ENCODE measurements around the gene WDFY4. TPM values are rescaled to one million over a fixed set of nuclear protein-coding genes. Genes with fewer than 3 reads are reported as not detected.

WDFY4 gene
- total and polyA plus RNA-seq, 2 donors (not counting 3 experiments of a cell fraction or from before 2014, with no cell fraction given), result 10.1 to 10.2 TPM

GRCh38 chr10:48907730-48908129 lies 223.1 kb downstream of the WDFY4 start:
- Histone ChIP-seq H2AFZ (ENCODE audit: low read depth, low read length) (no peak overlapping the region), H4K20me1 (replicated peaks; ENCODE audit: control insufficient read depth, extremely low read depth, insufficient read depth, low read length) (no peaks in the 10 kb centered on the region), H3K4me3 (replicated peaks in 1 of 3; ENCODE audit: insufficient read depth in 1 of 3, low read depth in 1 of 3, low read length in 3 of 3) (no peak overlapping the region), H3K4me2 (ENCODE audit: insufficient read depth, low read length) (no peak overlapping the region), H3K9me3 (replicated peaks; ENCODE audit: control insufficient read depth, insufficient read depth, low read length) (no peaks in the 10 kb centered on the region), H3K36me3 (ENCODE audit: control insufficient read depth in 2 of 2, extremely low read depth in 1 of 2, insufficient read depth in 2 of 2, low read length in 2 of 2) (no peaks in the 10 kb centered on the region), H3K27ac (ENCODE audit: insufficient read depth, low read depth, low read length) (no peak overlapping the region), H3K27me3 (ENCODE audit: control insufficient read depth in 2 of 2, insufficient read depth in 2 of 2, low read length in 2 of 2) (peaks cover 0 to 8% of the 10 kb centered on the region in 2 experiments), H3K4me1 (ENCODE audit: control insufficient read depth, extremely low read depth, insufficient read depth, low read length) (no peaks in the 10 kb centered on the region), H3K9me1 (replicated peaks; ENCODE audit: control insufficient read depth, extremely low read depth, insufficient read depth, low read length) (no peaks in the 10 kb centered on the region), H3K79me2 (ENCODE audit: control insufficient read depth, insufficient read depth, low read length) (no peaks in the 10 kb centered on the region), H3K9ac (replicated peaks; ENCODE audit: extremely low read depth, insufficient read depth, low read length) (no peak overlapping the region)
- CTCF ChIA-PET, result no interaction called here
- intact Hi-C loops (cut with micrococcal nuclease) (no loop called here), dilution Hi-C loops (cut with MboI; ENCODE audit: extremely low pct_ligation_motif_present, low sequenced_read_pairs) (no loop called here)
- no peak for DNase-seq (ENCODE audit: low read depth, low spot score)
- POLR2A ChIA-PET, result no interaction called here
- no TSS peak for BruUV-seq (replicated peaks)
- TF ChIP-seq MYC (IDR thresholded peaks at IDR 0.05; ENCODE audit: low read depth, low read length) (no peak), JUN (IDR thresholded peaks at IDR 0.05; ENCODE audit: borderline replicate concordance, insufficient read depth, insufficient read length, low read depth) (no peak), GATA2 (IDR thresholded peaks at IDR 0.05; ENCODE audit: insufficient read depth, insufficient read length, low read depth, low read length) (no peak), MAX (IDR thresholded peaks at IDR 0.05; ENCODE audit: insufficient read depth, insufficient read length) (no peak), FOS (IDR thresholded peaks at IDR 0.05; ENCODE audit: borderline replicate concordance, insufficient read depth, low read length) (no peak), CTCF (IDR thresholded peaks at IDR 0.05; ENCODE audit: extremely low read depth in 1 of 2, insufficient read depth in 1 of 2, low read depth in 1 of 2, low read length in 2 of 2) (no peak), EZH2 (IDR thresholded peaks at IDR 0.05; ENCODE audit: borderline replicate concordance, low read depth, low read length, severe bottlenecking) (no peak), POLR2AphosphoS5 (IDR thresholded peaks at IDR 0.05; ENCODE audit: insufficient read depth, low read depth, low read length) (no peak), POLR2A (IDR thresholded peaks at IDR 0.05; ENCODE audit: low read depth, low read length) (no peak)
- FAIRE-seq, result no peak
